Vagina (tissue), 2 donors: ENCODE results near the gene DICER1. TPM values are rescaled to one million over a fixed set of nuclear protein-coding genes. Genes with fewer than 3 reads are reported as not detected.

ENCODE experiments used
- DNase-seq, 2 donors: peaks; one replicate each; pipeline ENCODE4 v3.0.0-alpha.2; 2017; ENCODE audit errors: extremely low spot score in 2 of 2
- H3K27ac ChIP-seq: fragments of 200-600 bp; sonication (generic); one replicate; pipeline ENCODE4 v1.5.1; 2019
- H3K27me3 ChIP-seq: fragments of 200-600 bp; sonication (generic); one replicate; pipeline ENCODE4 v1.5.1; 2019
- H3K36me3 ChIP-seq, 2 donors: fragments of 200-600 bp; sonication (generic); one replicate each; pipeline ENCODE4 v1.5.1; 2017 to 2019
- H3K4me1 ChIP-seq: fragments of 200-600 bp; sonication (generic); one replicate; pipeline ENCODE4 v1.5.1; 2019
- H3K4me3 ChIP-seq, 2 donors: fragments of 200-600 bp; sonication (generic); 1 replicate in 1 of 2; 2 replicates in 1 of 2; pipeline ENCODE4 v1.5.1; 2016 to 2019
- H3K9me3 ChIP-seq: fragments of 200-600 bp; sonication (generic); one replicate; pipeline ENCODE4 v1.5.1; 2019
- POLR2A ChIP-seq, 2 donors: fragments of 450-650 bp; IDR thresholded peaks; one replicate each; pipeline ENCODE4 v1.6.1; 2017; ENCODE audit warnings: antibody characterized with exemption in 2 of 2, mild to moderate bottlenecking in 2 of 2, moderate library complexity in 2 of 2
- POLR2AphosphoS5 ChIP-seq, 2 donors: sonication (generic); formaldehyde crosslinking; IDR thresholded peaks; one replicate each; pipeline ENCODE4 v1.9.0; 2017; ENCODE audit warnings: antibody characterized with exemption in 2 of 2, mild to moderate bottlenecking in 2 of 2, low read depth in 1 of 2; ENCODE audit not compliant: insufficient read depth in 1 of 2
- intact Hi-C: fragments of 100-400 bp; cut with DNase I; formaldehyde crosslinking; loops from one replicate; pipeline ENCODE4 v1.15.1; 2023
- total RNA-seq: library from RNA; depleted of rRNA; stranded (reverse); fragments of >200 nt; gene quantifications from one replicate; pipeline ENCODE4 v1.2.3, GENCODE V29; 2016
- TF ChIP-seq, protein P1 (sequence below), 3 experiments: fragments of 450-650 bp in 2 of 3; fragments of 200-600 bp in 1 of 3; sonication (generic) in 1 of 3; IDR thresholded peaks; one replicate each; pipeline ENCODE4 v1.5.1; 2017 to 2019; ENCODE audit warnings: antibody characterized with exemption in 3 of 3, mild to moderate bottlenecking in 2 of 3, moderate library complexity in 2 of 3

Gene DICER1
- total RNA-seq, 1 donor from 2014 or later: 68.3 TPM

DNA sequence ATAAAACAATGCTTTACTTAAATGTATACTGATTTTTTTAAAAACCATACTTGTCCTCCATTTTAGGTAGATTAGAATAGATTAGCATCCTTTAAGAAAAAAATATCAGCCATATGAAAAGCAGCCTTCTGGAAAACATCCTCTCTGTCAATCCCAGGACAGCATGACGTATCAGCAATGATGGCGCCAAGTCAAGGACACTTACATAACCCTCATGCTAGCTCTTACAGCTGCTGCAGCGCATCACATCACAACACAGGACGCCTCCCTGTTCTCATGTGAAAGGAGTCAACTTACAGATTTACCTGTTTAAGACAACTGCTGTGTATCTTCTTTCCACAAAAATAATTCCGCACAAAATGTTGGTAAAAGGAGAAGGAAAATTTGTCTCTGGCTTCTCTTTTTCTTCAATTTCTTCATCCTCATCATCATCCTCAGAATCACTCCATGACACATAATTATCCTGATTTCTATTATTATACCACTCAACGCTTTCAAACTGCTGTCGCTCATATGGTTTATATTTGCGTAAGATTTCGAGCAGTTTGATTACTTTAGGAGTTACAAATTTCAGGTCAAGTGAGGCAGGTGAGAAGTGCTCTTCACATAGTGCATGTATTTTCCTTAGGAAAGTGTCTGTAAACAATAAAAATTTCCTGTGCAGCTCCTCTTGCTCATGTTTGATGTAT is 33.3 kb downstream of the DICER1 start:
- TF ChIP-seq POLR2AphosphoS5 (IDR thresholded peaks at IDR 0.05; ENCODE audit: insufficient read depth in 1 of 2, low read depth in 1 of 2): no peak
- no peak for TF ChIP-seq POLR2A (IDR thresholded peaks at IDR 0.05)
- TF ChIP-seq, protein P1, sequence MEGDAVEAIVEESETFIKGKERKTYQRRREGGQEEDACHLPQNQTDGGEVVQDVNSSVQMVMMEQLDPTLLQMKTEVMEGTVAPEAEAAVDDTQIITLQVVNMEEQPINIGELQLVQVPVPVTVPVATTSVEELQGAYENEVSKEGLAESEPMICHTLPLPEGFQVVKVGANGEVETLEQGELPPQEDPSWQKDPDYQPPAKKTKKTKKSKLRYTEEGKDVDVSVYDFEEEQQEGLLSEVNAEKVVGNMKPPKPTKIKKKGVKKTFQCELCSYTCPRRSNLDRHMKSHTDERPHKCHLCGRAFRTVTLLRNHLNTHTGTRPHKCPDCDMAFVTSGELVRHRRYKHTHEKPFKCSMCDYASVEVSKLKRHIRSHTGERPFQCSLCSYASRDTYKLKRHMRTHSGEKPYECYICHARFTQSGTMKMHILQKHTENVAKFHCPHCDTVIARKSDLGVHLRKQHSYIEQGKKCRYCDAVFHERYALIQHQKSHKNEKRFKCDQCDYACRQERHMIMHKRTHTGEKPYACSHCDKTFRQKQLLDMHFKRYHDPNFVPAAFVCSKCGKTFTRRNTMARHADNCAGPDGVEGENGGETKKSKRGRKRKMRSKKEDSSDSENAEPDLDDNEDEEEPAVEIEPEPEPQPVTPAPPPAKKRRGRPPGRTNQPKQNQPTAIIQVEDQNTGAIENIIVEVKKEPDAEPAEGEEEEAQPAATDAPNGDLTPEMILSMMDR (IDR thresholded peaks at IDR 0.05): no peak
- intact Hi-C loops: no loop called here
- Histone ChIP-seq H3K4me3 (no peak overlapping the region), H3K4me1 (peaks cover 8% of the 10 kb centered on the region), H3K27me3 (no peaks in the 10 kb centered on the region), H3K36me3 (peaks cover 0 to 36% of the 10 kb centered on the region in 2 donors), H3K9me3 (no peaks in the 10 kb centered on the region), H3K27ac (no peak overlapping the region)
- no peak for DNase-seq

- H3K4me3 ChIP-seq: no peak overlapping the region
- no peak overlapping the region for H3K27ac ChIP-seq
- H3K9me3 ChIP-seq: no peaks in the 10 kb centered on the region
- intact Hi-C loops: no loop called here
- DNase-seq: no peak
- H3K27me3 ChIP-seq: no peaks in the 10 kb centered on the region
- TF ChIP-seq POLR2AphosphoS5 (IDR thresholded peaks at IDR 0.05; ENCODE audit: insufficient read depth in 1 of 2, low read depth in 1 of 2) (no peak), POLR2A (IDR thresholded peaks at IDR 0.05) (no peak)
- TF ChIP-seq, protein P1 (IDR thresholded peaks at IDR 0.05): no peak
- peaks cover 8% of the 10 kb centered on the region for H3K4me1 ChIP-seq
- peaks cover 0 to 39% of the 10 kb centered on the region in 2 donors for H3K36me3 ChIP-seq
Observed at GRCh38 chr14:95122621-95122945, 34.7 kb downstream of the DICER1 start.

- Histone ChIP-seq H3K27me3 (no peaks in the 10 kb centered on the region), H3K27ac (no peak overlapping the region), H3K4me1 (peaks cover 8% of the 10 kb centered on the region), H3K9me3 (no peaks in the 10 kb centered on the region), H3K4me3 (no peak overlapping the region), H3K36me3 (peaks cover 0 to 45% of the 10 kb centered on the region in 2 donors)
- TF ChIP-seq POLR2A (IDR thresholded peaks at IDR 0.05) (no peak), POLR2AphosphoS5 (IDR thresholded peaks at IDR 0.05; ENCODE audit: insufficient read depth in 1 of 2, low read depth in 1 of 2) (no peak)
- TF ChIP-seq, protein P1 (IDR thresholded peaks at IDR 0.05): no peak
- DNase-seq: no peak
- intact Hi-C loops: no loop called here
Observed at GRCh38 chr14:95121911-95122620, 35.3 kb downstream of the DICER1 start.

- Histone ChIP-seq H3K4me1 (peaks cover 8% of the 10 kb centered on the region), H3K36me3 (peaks cover 0 to 55% of the 10 kb centered on the region in 2 donors), H3K9me3 (no peaks in the 10 kb centered on the region), H3K4me3 (no peak overlapping the region), H3K27me3 (no peaks in the 10 kb centered on the region), H3K27ac (no peak overlapping the region)
- TF ChIP-seq POLR2A (IDR thresholded peaks at IDR 0.05) (no peak), POLR2AphosphoS5 (IDR thresholded peaks at IDR 0.05; ENCODE audit: insufficient read depth in 1 of 2, low read depth in 1 of 2) (no peak)
- TF ChIP-seq, protein P1 (IDR thresholded peaks at IDR 0.05): no peak
- DNase-seq: no peak
- intact Hi-C loops: no loop called here
Observed at GRCh38 chr14:95119336-95119735, 38.0 kb downstream of the DICER1 start.
